GM23338 (cell line): ENCODE results near the gene AMZ1. TPM values are rescaled to one million over a fixed set of nuclear protein-coding genes. Genes with fewer than 3 reads are reported as not detected.

ENCODE experiments used
- ATAC-seq: fragments of 200-7000 bp; cut with Tn5 transposase; 3 replicates; pipeline ENCODE4 v1.9.1; 2020
- DNase-seq: peaks from one replicate; pipeline ENCODE4 v3.0.0-alpha.2; 2015; ENCODE audit warnings: low spot score
- H2AFZ ChIP-seq: fragments of 200-600 bp; sonication (generic); 2 replicates; pipeline ENCODE4 v1.8.0; 2016; ENCODE audit warnings: antibody characterized with exemption, mild to moderate bottlenecking, moderate library complexity
- H3F3A ChIP-seq: fragments of 200-600 bp; sonication (generic); replicated peaks from 2 replicates; pipeline ENCODE4 v1.8.0; 2017; ENCODE audit warnings: antibody characterized with exemption, mixed run types, low read depth
- H3K27ac ChIP-seq: fragments of 200-600 bp; sonication (generic); 2 replicates; pipeline ENCODE4 v1.6.1; 2016; ENCODE audit warnings: low read depth
- H3K27me3 ChIP-seq: fragments of 200-600 bp; sonication (generic); 2 replicates; pipeline ENCODE4 v1.8.0; 2016; ENCODE audit warnings: mild to moderate bottlenecking, mixed run types, moderate library complexity; ENCODE audit not compliant: insufficient read depth
- H3K36me3 ChIP-seq: fragments of 200-600 bp; sonication (generic); 2 replicates; pipeline ENCODE4 v1.8.0; 2016; ENCODE audit warnings: mild to moderate bottlenecking; ENCODE audit not compliant: insufficient read depth
- H3K4me1 ChIP-seq: fragments of 200-600 bp; sonication (generic); 2 replicates; pipeline ENCODE4 v1.8.0; 2016; ENCODE audit warnings: mild to moderate bottlenecking, moderate library complexity; ENCODE audit not compliant: insufficient read depth
- H3K4me2 ChIP-seq: fragments of 200-600 bp; sonication (generic); 2 replicates; pipeline ENCODE4 v1.7.1; 2017; ENCODE audit warnings: mixed run types
- H3K4me3 ChIP-seq: fragments of 200-600 bp; sonication (generic); 2 replicates; pipeline ENCODE4 v1.6.1; 2016; ENCODE audit warnings: mixed run types
- H3K79me2 ChIP-seq: fragments of 200-600 bp; sonication (generic); replicated peaks from 2 replicates; pipeline ENCODE4 v1.8.0; 2017; ENCODE audit warnings: mild to moderate bottlenecking; ENCODE audit not compliant: insufficient read depth
- H3K9me2 ChIP-seq: fragments of 200-600 bp; sonication (generic); 2 replicates; pipeline ENCODE4 v1.8.0; 2017; ENCODE audit not compliant: insufficient read depth
- H4K20me1 ChIP-seq: fragments of 200-600 bp; sonication (generic); replicated peaks from 2 replicates; pipeline ENCODE4 v1.8.0; 2017; ENCODE audit warnings: mild to moderate bottlenecking; ENCODE audit not compliant: insufficient read depth
- H3K27ac Mint-ChIP-seq: 2 replicates; pipeline ENCODE4 v1.8.0; 2020; ENCODE audit warnings: inconsistent platforms, mild to moderate bottlenecking, moderate library complexity, mixed read lengths
- H3K27me3 Mint-ChIP-seq: 3 replicates; pipeline ENCODE4 v1.8.0; 2022; ENCODE audit warnings: low read depth, mild to moderate bottlenecking, moderate library complexity, mixed read lengths, inconsistent platforms; ENCODE audit not compliant: insufficient read depth, poor library complexity
- H3K36me3 Mint-ChIP-seq: 3 replicates; pipeline ENCODE4 v1.8.0; 2021; ENCODE audit warnings: low read depth, mild to moderate bottlenecking, inconsistent platforms, moderate library complexity, mixed read lengths
- H3K4me1 Mint-ChIP-seq: 3 replicates; pipeline ENCODE4 v1.8.0; 2020; ENCODE audit warnings: mild to moderate bottlenecking, inconsistent platforms, mixed read lengths
- H3K4me3 Mint-ChIP-seq: 3 replicates; pipeline ENCODE4 v1.8.0; 2021; ENCODE audit warnings: moderate library complexity, mild to moderate bottlenecking, inconsistent platforms, mixed read lengths
- H3K9me3 Mint-ChIP-seq: 3 replicates; pipeline ENCODE4 v1.8.0; 2020; ENCODE audit warnings: moderate library complexity, mild to moderate bottlenecking, inconsistent platforms, mixed read lengths
- CREB1 ChIP-seq: fragments of 250-450 bp; sonication (Bioruptor Pico); IDR thresholded peaks from 2 replicates; pipeline ENCODE4 v1.5.0; 2020; ENCODE audit warnings: low read depth, mild to moderate bottlenecking, moderate library complexity
- CTCF ChIP-seq, 2 experiments: fragments of 200-600 bp in 1 of 2; sonication (generic) in 1 of 2; conservative IDR thresholded peaks; 2 replicates each; pipeline versions ENCODE4 v1.5.1 to v1.6.1; 2016 to 2017; ENCODE audit warnings: antibody characterized with exemption in 2 of 2, low read depth in 2 of 2, mild to moderate bottlenecking in 2 of 2, moderate library complexity in 1 of 2
- polyA plus RNA-seq: library from polyadenylated mRNA; unstranded; fragments of >200 nt; fragmentation: Nextera tagmentation; extraction: Ambion mirVana; gene quantifications from 2 replicates; pipeline ENCODE4 v1.2.1, GENCODE V29; 2016
- total RNA-seq: library from RNA; depleted of rRNA; stranded (reverse); fragments of >200 nt; shearing (Covaris generic); gene quantifications from 2 replicates; pipeline ENCODE4 v1.2.3, GENCODE V29; 2014
- TF ChIP-seq, protein P1 (sequence below): fragments of 250-450 bp; sonication (Bioruptor Pico); IDR thresholded peaks from 2 replicates; pipeline ENCODE4 v1.5.0; 2020; ENCODE audit warnings: mild to moderate bottlenecking, moderate library complexity
- TF ChIP-seq, protein P2 (sequence below): IDR thresholded peaks from one replicate; pipeline ENCODE4 v1.6.1; 2018; ENCODE audit warnings: antibody characterized with exemption; ENCODE audit not compliant: unreplicated experiment

Gene AMZ1
- total and polyA plus RNA-seq, 2 experiments from 2014 or later: 0.73 to 4.5 TPM

DNA sequence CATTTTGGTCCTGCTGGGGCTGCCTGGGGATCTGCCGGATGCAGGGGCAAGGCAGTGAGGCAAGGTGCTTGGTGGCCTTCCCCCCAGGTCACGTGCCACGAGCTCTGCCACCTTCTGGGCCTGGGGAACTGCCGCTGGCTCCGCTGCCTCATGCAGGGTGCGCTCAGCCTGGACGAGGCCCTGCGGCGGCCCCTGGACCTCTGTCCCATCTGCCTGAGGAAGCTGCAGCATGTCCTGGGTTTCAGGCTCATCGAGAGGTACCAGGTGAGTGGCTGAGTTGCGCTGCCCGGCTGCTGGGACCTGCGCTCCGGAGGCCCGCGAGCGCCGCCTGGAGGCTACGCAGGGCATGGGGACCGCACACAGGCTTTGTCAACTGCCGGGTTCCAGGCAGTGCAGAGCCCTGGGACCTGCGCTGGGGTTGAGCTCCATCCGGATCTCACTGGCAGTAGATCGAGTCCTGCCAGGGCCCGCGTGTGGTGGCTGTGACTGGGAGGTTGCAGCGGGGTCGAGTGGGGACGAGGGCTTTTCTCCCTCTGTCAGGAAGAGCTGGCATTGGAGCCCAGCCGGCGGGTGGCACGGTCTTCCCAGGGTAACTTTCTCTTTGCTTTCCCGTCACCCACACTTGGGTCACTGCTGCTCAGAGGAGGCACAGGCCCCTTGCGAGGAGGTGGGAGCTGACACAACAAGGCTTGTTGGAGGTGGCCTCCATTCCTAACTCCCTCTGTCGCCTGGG lies 21.7 kb downstream of the AMZ1 start:
- H3K27me3 ChIP-seq: no peaks in the 10 kb centered on the region
- DNase-seq (peak; percentile 93), ATAC-seq (peak; percentile 91)
- H3K4me2 ChIP-seq: no peak overlapping the region
- no peak overlapping the region for H2AFZ ChIP-seq
- H4K20me1 ChIP-seq: no peaks in the 10 kb centered on the region; the same call in 1 of the 2 replicates
- H3K27ac ChIP-seq: no peak overlapping the region
- Mint-ChIP-seq H3K4me3 (no peak overlapping the region), H3K27ac (no peak overlapping the region), H3K27me3 (peaks cover 17% of the 10 kb centered on the region), H3K36me3 (peaks cover 13% of the 10 kb centered on the region), H3K4me1 (peaks cover 22% of the 10 kb centered on the region), H3K9me3 (0 out of 3 replicates have a peak, but pooled peaks cover 2% of the 10 kb centered on the region)
- H3K79me2 ChIP-seq: no peaks in the 10 kb centered on the region
- H3K36me3 ChIP-seq: no peaks in the 10 kb centered on the region
- no peaks in the 10 kb centered on the region for H3F3A ChIP-seq
- H3K4me1 ChIP-seq: no peaks in the 10 kb centered on the region
- TF ChIP-seq CTCF (conservative IDR thresholded peaks at IDR 0.05; ENCODE audit: low read depth in 2 of 2) (peak; percentile 85 to 97), CREB1 (CRISPR knock-in tag) (peak; percentile 12; the same call in 1 of the 2 replicates)
- TF ChIP-seq, protein P1, sequence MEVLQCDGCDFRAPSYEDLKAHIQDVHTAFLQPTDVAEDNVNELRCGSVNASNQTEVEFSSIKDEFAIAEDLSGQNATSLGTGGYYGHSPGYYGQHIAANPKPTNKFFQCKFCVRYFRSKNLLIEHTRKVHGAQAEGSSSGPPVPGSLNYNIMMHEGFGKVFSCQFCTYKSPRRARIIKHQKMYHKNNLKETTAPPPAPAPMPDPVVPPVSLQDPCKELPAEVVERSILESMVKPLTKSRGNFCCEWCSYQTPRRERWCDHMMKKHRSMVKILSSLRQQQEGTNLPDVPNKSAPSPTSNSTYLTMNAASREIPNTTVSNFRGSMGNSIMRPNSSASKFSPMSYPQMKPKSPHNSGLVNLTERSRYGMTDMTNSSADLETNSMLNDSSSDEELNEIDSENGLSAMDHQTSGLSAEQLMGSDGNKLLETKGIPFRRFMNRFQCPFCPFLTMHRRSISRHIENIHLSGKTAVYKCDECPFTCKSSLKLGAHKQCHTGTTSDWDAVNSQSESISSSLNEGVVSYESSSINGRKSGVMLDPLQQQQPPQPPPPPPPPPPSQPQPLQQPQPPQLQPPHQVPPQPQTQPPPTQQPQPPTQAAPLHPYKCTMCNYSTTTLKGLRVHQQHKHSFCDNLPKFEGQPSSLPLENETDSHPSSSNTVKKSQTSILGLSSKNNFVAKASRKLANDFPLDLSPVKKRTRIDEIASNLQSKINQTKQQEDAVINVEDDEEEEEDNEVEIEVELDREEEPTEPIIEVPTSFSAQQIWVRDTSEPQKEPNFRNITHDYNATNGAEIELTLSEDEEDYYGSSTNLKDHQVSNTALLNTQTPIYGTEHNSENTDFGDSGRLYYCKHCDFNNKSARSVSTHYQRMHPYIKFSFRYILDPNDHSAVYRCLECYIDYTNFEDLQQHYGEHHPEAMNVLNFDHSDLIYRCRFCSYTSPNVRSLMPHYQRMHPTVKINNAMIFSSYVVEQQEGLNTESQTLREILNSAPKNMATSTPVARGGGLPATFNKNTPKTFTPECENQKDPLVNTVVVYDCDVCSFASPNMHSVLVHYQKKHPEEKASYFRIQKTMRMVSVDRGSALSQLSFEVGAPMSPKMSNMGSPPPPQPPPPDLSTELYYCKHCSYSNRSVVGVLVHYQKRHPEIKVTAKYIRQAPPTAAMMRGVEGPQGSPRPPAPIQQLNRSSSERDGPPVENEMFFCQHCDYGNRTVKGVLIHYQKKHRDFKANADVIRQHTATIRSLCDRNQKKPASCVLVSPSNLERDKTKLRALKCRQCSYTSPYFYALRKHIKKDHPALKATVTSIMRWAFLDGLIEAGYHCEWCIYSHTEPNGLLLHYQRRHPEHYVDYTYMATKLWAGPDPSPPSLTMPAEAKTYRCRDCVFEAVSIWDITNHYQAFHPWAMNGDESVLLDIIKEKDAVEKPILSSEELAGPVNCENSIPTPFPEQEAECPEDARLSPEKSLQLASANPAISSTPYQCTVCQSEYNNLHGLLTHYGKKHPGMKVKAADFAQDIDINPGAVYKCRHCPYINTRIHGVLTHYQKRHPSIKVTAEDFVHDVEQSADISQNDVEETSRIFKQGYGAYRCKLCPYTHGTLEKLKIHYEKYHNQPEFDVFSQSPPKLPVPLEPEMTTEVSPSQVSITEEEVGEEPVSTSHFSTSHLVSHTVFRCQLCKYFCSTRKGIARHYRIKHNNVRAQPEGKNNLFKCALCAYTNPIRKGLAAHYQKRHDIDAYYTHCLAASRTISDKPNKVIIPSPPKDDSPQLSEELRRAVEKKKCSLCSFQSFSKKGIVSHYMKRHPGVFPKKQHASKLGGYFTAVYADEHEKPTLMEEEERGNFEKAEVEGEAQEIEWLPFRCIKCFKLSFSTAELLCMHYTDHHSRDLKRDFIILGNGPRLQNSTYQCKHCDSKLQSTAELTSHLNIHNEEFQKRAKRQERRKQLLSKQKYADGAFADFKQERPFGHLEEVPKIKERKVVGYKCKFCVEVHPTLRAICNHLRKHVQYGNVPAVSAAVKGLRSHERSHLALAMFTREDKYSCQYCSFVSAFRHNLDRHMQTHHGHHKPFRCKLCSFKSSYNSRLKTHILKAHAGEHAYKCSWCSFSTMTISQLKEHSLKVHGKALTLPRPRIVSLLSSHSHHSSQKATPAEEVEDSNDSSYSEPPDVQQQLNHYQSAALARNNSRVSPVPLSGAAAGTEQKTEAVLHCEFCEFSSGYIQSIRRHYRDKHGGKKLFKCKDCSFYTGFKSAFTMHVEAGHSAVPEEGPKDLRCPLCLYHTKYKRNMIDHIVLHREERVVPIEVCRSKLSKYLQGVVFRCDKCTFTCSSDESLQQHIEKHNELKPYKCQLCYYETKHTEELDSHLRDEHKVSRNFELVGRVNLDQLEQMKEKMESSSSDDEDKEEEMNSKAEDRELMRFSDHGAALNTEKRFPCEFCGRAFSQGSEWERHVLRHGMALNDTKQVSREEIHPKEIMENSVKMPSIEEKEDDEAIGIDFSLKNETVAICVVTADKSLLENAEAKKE: no peak
- TF ChIP-seq, protein P2, sequence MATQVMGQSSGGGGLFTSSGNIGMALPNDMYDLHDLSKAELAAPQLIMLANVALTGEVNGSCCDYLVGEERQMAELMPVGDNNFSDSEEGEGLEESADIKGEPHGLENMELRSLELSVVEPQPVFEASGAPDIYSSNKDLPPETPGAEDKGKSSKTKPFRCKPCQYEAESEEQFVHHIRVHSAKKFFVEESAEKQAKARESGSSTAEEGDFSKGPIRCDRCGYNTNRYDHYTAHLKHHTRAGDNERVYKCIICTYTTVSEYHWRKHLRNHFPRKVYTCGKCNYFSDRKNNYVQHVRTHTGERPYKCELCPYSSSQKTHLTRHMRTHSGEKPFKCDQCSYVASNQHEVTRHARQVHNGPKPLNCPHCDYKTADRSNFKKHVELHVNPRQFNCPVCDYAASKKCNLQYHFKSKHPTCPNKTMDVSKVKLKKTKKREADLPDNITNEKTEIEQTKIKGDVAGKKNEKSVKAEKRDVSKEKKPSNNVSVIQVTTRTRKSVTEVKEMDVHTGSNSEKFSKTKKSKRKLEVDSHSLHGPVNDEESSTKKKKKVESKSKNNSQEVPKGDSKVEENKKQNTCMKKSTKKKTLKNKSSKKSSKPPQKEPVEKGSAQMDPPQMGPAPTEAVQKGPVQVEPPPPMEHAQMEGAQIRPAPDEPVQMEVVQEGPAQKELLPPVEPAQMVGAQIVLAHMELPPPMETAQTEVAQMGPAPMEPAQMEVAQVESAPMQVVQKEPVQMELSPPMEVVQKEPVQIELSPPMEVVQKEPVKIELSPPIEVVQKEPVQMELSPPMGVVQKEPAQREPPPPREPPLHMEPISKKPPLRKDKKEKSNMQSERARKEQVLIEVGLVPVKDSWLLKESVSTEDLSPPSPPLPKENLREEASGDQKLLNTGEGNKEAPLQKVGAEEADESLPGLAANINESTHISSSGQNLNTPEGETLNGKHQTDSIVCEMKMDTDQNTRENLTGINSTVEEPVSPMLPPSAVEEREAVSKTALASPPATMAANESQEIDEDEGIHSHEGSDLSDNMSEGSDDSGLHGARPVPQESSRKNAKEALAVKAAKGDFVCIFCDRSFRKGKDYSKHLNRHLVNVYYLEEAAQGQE: no peak
- no peak overlapping the region for H3K4me3 ChIP-seq
- H3K9me2 ChIP-seq: no peaks in the 10 kb centered on the region
